Cardiac muscle cell (in vitro differentiated cells and primary cell): ENCODE measurements around the gene GDPD5. TPM values are rescaled to one million over a fixed set of nuclear protein-coding genes. Genes with fewer than 3 reads are reported as not detected.

Experiments
- DNase-seq, 2 donors: peaks; one replicate each; pipeline versions ENCODE4 v3.0.0 to v3.0.0-alpha.2; 2010 to 2017; ENCODE audit warnings: low read depth in 1 of 2, low spot score in 1 of 2
- H3K27ac ChIP-seq: fragments of 200-600 bp; sonication (generic); 2 replicates; pipeline ENCODE4 v1.5.1; 2016
- H3K27me3 ChIP-seq: fragments of 200-600 bp; sonication (generic); 2 replicates; pipeline ENCODE4 v1.6.0; 2016; ENCODE audit warnings: control low read depth
- H3K36me3 ChIP-seq: fragments of 200-600 bp; sonication (generic); 2 replicates; pipeline ENCODE4 v1.5.1; 2016; ENCODE audit warnings: control low read depth
- H3K4me1 ChIP-seq: fragments of 200-600 bp; sonication (generic); 2 replicates; pipeline ENCODE4 v1.8.1; 2017; ENCODE audit warnings: low read depth, mild to moderate bottlenecking, mixed run types
- H3K4me3 ChIP-seq: fragments of 200-600 bp; sonication (generic); 2 replicates; pipeline ENCODE4 v1.5.1; 2016; ENCODE audit warnings: mild to moderate bottlenecking
- H3K9me3 ChIP-seq: fragments of 200-600 bp; sonication (generic); 2 replicates; pipeline ENCODE4 v1.5.1; 2017; ENCODE audit warnings: low read depth, mild to moderate bottlenecking, control low read depth
- polyA plus RNA-seq: library from polyadenylated mRNA; unstranded; fragments of >200 nt; fragmentation: Nextera tagmentation; extraction: Ambion mirVana; gene quantifications from 2 replicates; pipeline ENCODE4 v1.2.1, GENCODE V29; 2016
- total RNA-seq: library from RNA; depleted of rRNA; stranded (reverse); fragments of >200 nt; gene quantifications from 2 replicates; pipeline ENCODE4 v1.2.3, GENCODE V29; 2016
- TF ChIP-seq, protein P1 (sequence below): IDR thresholded peaks from 2 replicates; pipeline ENCODE4 v1.5.1; 2012; ENCODE audit warnings: low read depth, mild to moderate bottlenecking, low read length

GDPD5 gene
- total and polyA plus RNA-seq, 2 experiments from 2014 or later = 6.6 to 19.4 TPM

- DNase-seq = no peak
- Histone ChIP-seq H3K27ac (peak overlapping the region; percentile 3), H3K4me3 (no peak overlapping the region), H3K27me3 (no peaks in the 10 kb centered on the region), H3K36me3 (peaks cover 60% of the 10 kb centered on the region), H3K4me1 (peaks cover 4% of the 10 kb centered on the region), H3K9me3 (no peaks in the 10 kb centered on the region)
- TF ChIP-seq, protein P1, sequence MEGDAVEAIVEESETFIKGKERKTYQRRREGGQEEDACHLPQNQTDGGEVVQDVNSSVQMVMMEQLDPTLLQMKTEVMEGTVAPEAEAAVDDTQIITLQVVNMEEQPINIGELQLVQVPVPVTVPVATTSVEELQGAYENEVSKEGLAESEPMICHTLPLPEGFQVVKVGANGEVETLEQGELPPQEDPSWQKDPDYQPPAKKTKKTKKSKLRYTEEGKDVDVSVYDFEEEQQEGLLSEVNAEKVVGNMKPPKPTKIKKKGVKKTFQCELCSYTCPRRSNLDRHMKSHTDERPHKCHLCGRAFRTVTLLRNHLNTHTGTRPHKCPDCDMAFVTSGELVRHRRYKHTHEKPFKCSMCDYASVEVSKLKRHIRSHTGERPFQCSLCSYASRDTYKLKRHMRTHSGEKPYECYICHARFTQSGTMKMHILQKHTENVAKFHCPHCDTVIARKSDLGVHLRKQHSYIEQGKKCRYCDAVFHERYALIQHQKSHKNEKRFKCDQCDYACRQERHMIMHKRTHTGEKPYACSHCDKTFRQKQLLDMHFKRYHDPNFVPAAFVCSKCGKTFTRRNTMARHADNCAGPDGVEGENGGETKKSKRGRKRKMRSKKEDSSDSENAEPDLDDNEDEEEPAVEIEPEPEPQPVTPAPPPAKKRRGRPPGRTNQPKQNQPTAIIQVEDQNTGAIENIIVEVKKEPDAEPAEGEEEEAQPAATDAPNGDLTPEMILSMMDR = no peak
These were observed 121.6 kb downstream of the GDPD5 start for GRCh38 chr11:75403983-75404658.

DNA sequence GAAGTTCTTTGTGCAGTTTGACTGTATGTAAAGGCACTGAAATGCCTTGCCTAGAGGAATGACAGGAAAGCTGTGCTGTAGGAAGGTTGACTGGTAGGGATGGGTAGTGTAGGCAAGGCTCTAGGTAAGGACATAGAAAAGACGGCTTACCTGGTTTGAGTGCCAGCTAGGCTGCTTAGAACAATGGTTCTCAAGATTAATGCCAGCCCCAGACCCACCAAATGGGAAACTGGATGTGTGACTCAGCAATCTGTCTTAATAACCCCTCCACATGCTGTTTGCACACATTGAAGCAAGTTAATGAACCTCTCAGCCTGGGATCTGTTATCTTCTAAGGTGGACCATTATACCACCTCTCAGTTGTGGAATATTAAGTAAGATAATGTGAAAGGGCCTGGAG is 122.7 kb downstream of the GDPD5 start:
- TF ChIP-seq, protein P1 = no peak
- H3K4me1 ChIP-seq = peaks cover 4% of the 10 kb centered on the region
- H3K4me3 ChIP-seq = no peak overlapping the region
- DNase-seq = no peak
- H3K27me3 ChIP-seq = no peaks in the 10 kb centered on the region
- H3K36me3 ChIP-seq = peaks cover 56% of the 10 kb centered on the region
- H3K9me3 ChIP-seq = no peaks in the 10 kb centered on the region
- H3K27ac ChIP-seq = peak overlapping the region; percentile 15

DNA sequence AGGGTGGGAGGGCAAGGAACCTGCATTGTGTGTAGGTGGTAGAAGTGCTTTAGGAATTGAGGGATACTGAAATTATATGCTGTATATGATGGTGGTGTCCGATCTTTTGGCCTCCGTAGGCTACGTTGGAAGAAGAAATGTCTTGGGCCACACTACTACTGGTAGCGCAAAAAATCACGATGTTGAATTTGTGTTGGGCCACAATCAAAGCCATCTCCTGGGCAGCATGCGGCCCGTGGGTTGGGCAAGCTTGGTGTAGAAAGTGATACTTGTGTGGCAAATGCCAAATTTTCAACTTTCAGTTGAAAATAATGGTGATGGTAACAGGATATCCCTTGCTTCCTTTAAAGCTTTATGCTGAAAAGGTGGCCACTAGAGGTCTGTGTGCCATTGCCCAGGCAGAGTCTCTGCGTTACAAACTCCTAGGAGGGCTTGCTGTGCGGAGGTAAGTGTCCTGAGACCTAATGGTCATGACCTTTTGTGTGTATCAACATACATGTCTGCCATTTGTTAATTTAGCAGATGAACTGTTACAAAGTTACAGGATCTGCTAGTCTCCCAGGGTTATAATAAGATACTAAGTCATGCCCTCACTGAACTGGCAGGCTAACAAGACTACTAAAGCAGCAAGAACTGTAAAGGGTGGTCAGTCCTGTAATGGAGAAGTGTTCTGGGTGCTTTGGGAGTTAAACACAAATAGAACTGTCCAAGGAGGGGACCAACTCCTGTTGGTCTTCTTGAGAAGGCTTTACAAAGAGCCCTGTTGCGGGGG is 123.6 kb downstream of the GDPD5 start:
- peaks cover 55% of the 10 kb centered on the region for H3K36me3 ChIP-seq
- H3K9me3 ChIP-seq = no peaks in the 10 kb centered on the region
- peak overlapping the region; percentile 15 for H3K27ac ChIP-seq
- peaks cover 4% of the 10 kb centered on the region for H3K4me1 ChIP-seq
- no peaks in the 10 kb centered on the region for H3K27me3 ChIP-seq
- no peak overlapping the region for H3K4me3 ChIP-seq
- no peak for DNase-seq
- TF ChIP-seq, protein P1 = peak; percentile 6

DNA sequence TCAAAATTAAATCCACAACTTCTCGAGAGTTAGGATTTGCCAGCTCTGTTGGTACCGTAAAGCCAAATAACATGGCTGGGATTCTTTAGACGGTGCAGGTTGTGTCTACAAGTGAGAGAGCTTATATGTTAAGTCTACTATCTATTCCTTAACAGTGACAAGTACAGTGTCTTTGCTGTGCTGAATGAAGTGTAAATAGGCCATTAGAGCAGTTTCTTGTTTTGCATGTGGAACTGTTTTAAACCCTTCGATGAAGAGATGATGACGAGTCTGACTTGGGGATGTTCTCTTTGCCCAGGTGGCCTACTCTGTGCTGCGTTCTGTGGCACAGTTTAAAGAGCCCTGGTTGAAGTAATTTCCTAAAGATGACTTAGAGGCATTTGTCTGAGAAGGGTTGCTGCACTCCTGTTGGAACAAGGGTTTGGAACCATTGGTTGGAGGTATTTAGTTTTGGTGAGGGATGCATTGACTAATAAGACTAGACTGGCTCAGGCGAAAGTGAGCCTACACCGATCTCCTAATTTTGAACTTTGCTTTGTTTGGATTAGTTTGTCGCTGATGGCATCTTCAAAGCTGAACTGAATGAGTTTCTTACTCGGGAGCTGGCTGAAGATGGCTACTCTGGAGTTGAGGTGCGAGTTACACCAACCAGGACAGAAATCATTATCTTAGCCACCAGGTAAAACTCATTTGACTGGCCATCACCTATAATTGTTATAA is 125.4 kb downstream of the GDPD5 start:
- H3K27me3 ChIP-seq = no peaks in the 10 kb centered on the region
- TF ChIP-seq, protein P1 = no peak
- peak overlapping the region; percentile 70 for H3K4me3 ChIP-seq
- peaks cover 4% of the 10 kb centered on the region for H3K4me1 ChIP-seq
- no peaks in the 10 kb centered on the region for H3K9me3 ChIP-seq
- H3K27ac ChIP-seq = peak overlapping the region; percentile 98
- peaks cover 42% of the 10 kb centered on the region for H3K36me3 ChIP-seq
- DNase-seq = peak in 1 of 2 donors; percentile 19

GRCh38 chr11:75399344-75400145 is 126.2 kb downstream of the GDPD5 start, which contains the start of gene RPS3:
RPS3 (plus strand) TSS chr11:75399518; CDS start chr11:75399548, 30 bp downstream.
- Histone ChIP-seq H3K9me3 (no peaks in the 10 kb centered on the region), H3K36me3 (peaks cover 34% of the 10 kb centered on the region), H3K27me3 (no peaks in the 10 kb centered on the region), H3K4me1 (peaks cover 4% of the 10 kb centered on the region), H3K4me3 (peak within 1 kb of the TSS; percentile 70), H3K27ac (peak within 1 kb of the TSS; percentile 98)
- TF ChIP-seq, protein P1 = no peak
- peak; percentile 94 for DNase-seq
